Osteocyte (in vitro differentiated cells): Measurements from ENCODE around the gene C5orf22. TPM values are rescaled to one million over a fixed set of nuclear protein-coding genes. Genes with fewer than 3 reads are reported as not detected.

ENCODE experiments used
- DNase-seq: peaks from one replicate; pipeline ENCODE4 v3.0.0; 2021; ENCODE audit warnings: mixed read lengths; ENCODE audit not compliant: unreplicated experiment; ENCODE audit errors: extremely low spot score
- H3K27ac Mint-ChIP-seq: one replicate; pipeline ENCODE4 v1.8.0; 2021; ENCODE audit warnings: mild to moderate bottlenecking, mixed read lengths; ENCODE audit not compliant: unreplicated experiment
- H3K27me3 Mint-ChIP-seq: one replicate; pipeline ENCODE4 v1.8.0; 2021; ENCODE audit warnings: mixed read lengths; ENCODE audit not compliant: unreplicated experiment
- H3K36me3 Mint-ChIP-seq: one replicate; pipeline ENCODE4 v1.8.0; 2021; ENCODE audit warnings: mixed read lengths; ENCODE audit not compliant: unreplicated experiment
- H3K4me1 Mint-ChIP-seq: one replicate; pipeline ENCODE4 v1.8.0; 2021; ENCODE audit warnings: mixed read lengths; ENCODE audit not compliant: unreplicated experiment
- H3K4me3 Mint-ChIP-seq: one replicate; pipeline ENCODE4 v1.8.0; 2021; ENCODE audit warnings: mild to moderate bottlenecking, moderate library complexity, mixed read lengths; ENCODE audit not compliant: unreplicated experiment
- H3K9me3 Mint-ChIP-seq: one replicate; pipeline ENCODE4 v1.8.0; 2021; ENCODE audit warnings: mixed read lengths; ENCODE audit not compliant: unreplicated experiment
- CTCF ChIP-seq: fragments of 200-600 bp; sonication (generic); IDR thresholded peaks from 2 replicates; pipeline ENCODE4 v1.5.0; 2021; ENCODE audit warnings: antibody characterized with exemption, mild to moderate bottlenecking, moderate library complexity
- long read RNA-seq: library from polyadenylated mRNA; unstranded; transcript quantifications from one replicate; pipeline ENCODE4 v2.0.0, GENCODE V29; 2021
- total RNA-seq: library from RNA; stranded (reverse); gene quantifications from 2 replicates; pipeline ENCODE4 v1.2.1, GENCODE V29; 2021

C5orf22 gene
- total RNA-seq, result 24.1 and 27.9 TPM in 2 replicates
- long read RNA-seq, transcript C5orf22-209 (2 exons, 505 nt), result minor isoform, 7 of 121 reads
- long read RNA-seq, transcript C5orf22-201 (9 exons, 3,612 nt), result major isoform, 80 of 121 reads
- long read RNA-seq, partial matches to known transcripts, result 2 of 121 reads
- long read RNA-seq, other reads (novel, unspliced or antisense), result 30 of 121 reads

GRCh38 chr5:31531888-31532547 lies at the start of gene C5orf22, which contains the start of gene DROSHA:
C5orf22 (plus strand) TSS chr5:31532301; CDS start chr5:31532393, 92 bp downstream.
DROSHA (minus strand) TSS chr5:31532093; CDS start chr5:31529059, 3,034 bp downstream.
- H3K4me3 Mint-ChIP-seq, result peak within 1 kb of the TSS; percentile 98
- no peaks in the 10 kb centered on the region for H3K27me3 Mint-ChIP-seq
- no peaks in the 10 kb centered on the region for H3K9me3 Mint-ChIP-seq
- H3K36me3 Mint-ChIP-seq, result peaks cover 33% of the 10 kb centered on the region
- no peak for TF ChIP-seq CTCF
- H3K4me1 Mint-ChIP-seq, result peaks cover 45% of the 10 kb centered on the region
- DNase-seq, result peak; percentile 97
- H3K27ac Mint-ChIP-seq, result peak within 1 kb of the TSS; percentile 96

- no peak overlapping the region for H3K27ac Mint-ChIP-seq
- no peaks in the 10 kb centered on the region for H3K9me3 Mint-ChIP-seq
- no peak overlapping the region for H3K4me3 Mint-ChIP-seq
- peaks cover 47% of the 10 kb centered on the region for H3K36me3 Mint-ChIP-seq
- peaks cover 6% of the 10 kb centered on the region for H3K4me1 Mint-ChIP-seq
- TF ChIP-seq CTCF, result no peak
- DNase-seq, result no peak
- H3K27me3 Mint-ChIP-seq, result no peaks in the 10 kb centered on the region
These were observed 46.5 kb upstream of the C5orf22 start for GRCh38 chr5:31485376-31486207.

- Mint-ChIP-seq H3K4me1 (peaks cover 5% of the 10 kb centered on the region), H3K36me3 (peaks cover 51% of the 10 kb centered on the region), H3K27ac (no peak overlapping the region), H3K27me3 (no peaks in the 10 kb centered on the region), H3K4me3 (no peak overlapping the region), H3K9me3 (no peaks in the 10 kb centered on the region)
- DNase-seq, result no peak
- no peak for TF ChIP-seq CTCF
These were observed 45.7 kb upstream of the C5orf22 start for GRCh38 chr5:31486441-31486840.

GRCh38 chr5:31487506-31487905 lies 44.6 kb upstream of the C5orf22 start:
- peaks cover 43% of the 10 kb centered on the region for H3K36me3 Mint-ChIP-seq
- H3K4me3 Mint-ChIP-seq, result no peak overlapping the region
- H3K27me3 Mint-ChIP-seq, result no peaks in the 10 kb centered on the region
- H3K27ac Mint-ChIP-seq, result no peak overlapping the region
- no peak for DNase-seq
- peak; percentile 40 for TF ChIP-seq CTCF
- H3K9me3 Mint-ChIP-seq, result no peaks in the 10 kb centered on the region
- H3K4me1 Mint-ChIP-seq, result no peaks in the 10 kb centered on the region

GRCh38 chr5:31492869-31493268 lies 39.2 kb upstream of the C5orf22 start:
- Mint-ChIP-seq H3K36me3 (peaks cover 53% of the 10 kb centered on the region), H3K27ac (no peak overlapping the region), H3K4me1 (no peaks in the 10 kb centered on the region), H3K27me3 (no peaks in the 10 kb centered on the region), H3K9me3 (no peaks in the 10 kb centered on the region), H3K4me3 (no peak overlapping the region)
- TF ChIP-seq CTCF, result no peak
- no peak for DNase-seq
